Endothelial cell (in vitro differentiated cells): ENCODE data around the gene SIRPA. TPM values are rescaled to one million over a fixed set of nuclear protein-coding genes. Genes with fewer than 3 reads are reported as not detected.

Experiments
- DNase-seq: peaks from one replicate; pipeline ENCODE4 v3.0.0; 2021; ENCODE audit warnings: low spot score
- H3K27ac Mint-ChIP-seq: one replicate; pipeline ENCODE4 v1.8.0; 2021; ENCODE audit warnings: mixed read lengths, inconsistent platforms; ENCODE audit not compliant: unreplicated experiment
- H3K27me3 Mint-ChIP-seq: one replicate; pipeline ENCODE4 v1.8.0; 2021; ENCODE audit warnings: mild to moderate bottlenecking, moderate library complexity, mixed read lengths, inconsistent platforms; ENCODE audit not compliant: unreplicated experiment
- H3K36me3 Mint-ChIP-seq: one replicate; pipeline ENCODE4 v1.8.0; 2021; ENCODE audit warnings: mild to moderate bottlenecking, low read depth, mixed read lengths, inconsistent platforms; ENCODE audit not compliant: unreplicated experiment
- H3K4me1 Mint-ChIP-seq: one replicate; pipeline ENCODE4 v1.8.0; 2021; ENCODE audit warnings: mild to moderate bottlenecking, mixed read lengths, inconsistent platforms; ENCODE audit not compliant: unreplicated experiment
- H3K4me3 Mint-ChIP-seq: one replicate; pipeline ENCODE4 v1.8.0; 2021; ENCODE audit warnings: mild to moderate bottlenecking, mixed read lengths, inconsistent platforms; ENCODE audit not compliant: unreplicated experiment
- H3K9me3 Mint-ChIP-seq: one replicate; pipeline ENCODE4 v1.8.0; 2021; ENCODE audit warnings: mixed read lengths, inconsistent platforms; ENCODE audit not compliant: unreplicated experiment
- total RNA-seq: library from RNA; stranded (reverse); fragmentation: NEBNext Ultra II Directional; extraction: Animal tissue kit (Norgen Biotek cat#: 25700); gene quantifications from one replicate; pipeline ENCODE4 v1.2.1, GENCODE V29; 2021; ENCODE audit not compliant: unreplicated experiment
- TF ChIP-seq, protein P1 (sequence below): fragments of 200-600 bp; sonication (generic); IDR thresholded peaks from one replicate; pipeline ENCODE4 v1.5.0; 2021; ENCODE audit warnings: antibody characterized with exemption; ENCODE audit not compliant: unreplicated experiment

The SIRPA gene
- total RNA-seq, 1 donor from 2014 or later = 132 TPM

GRCh38 chr20:1897965-1898464 lies 2.8 kb downstream of the SIRPA start:
- peak overlapping the region; percentile 56 for H3K4me3 Mint-ChIP-seq
- TF ChIP-seq, protein P1, sequence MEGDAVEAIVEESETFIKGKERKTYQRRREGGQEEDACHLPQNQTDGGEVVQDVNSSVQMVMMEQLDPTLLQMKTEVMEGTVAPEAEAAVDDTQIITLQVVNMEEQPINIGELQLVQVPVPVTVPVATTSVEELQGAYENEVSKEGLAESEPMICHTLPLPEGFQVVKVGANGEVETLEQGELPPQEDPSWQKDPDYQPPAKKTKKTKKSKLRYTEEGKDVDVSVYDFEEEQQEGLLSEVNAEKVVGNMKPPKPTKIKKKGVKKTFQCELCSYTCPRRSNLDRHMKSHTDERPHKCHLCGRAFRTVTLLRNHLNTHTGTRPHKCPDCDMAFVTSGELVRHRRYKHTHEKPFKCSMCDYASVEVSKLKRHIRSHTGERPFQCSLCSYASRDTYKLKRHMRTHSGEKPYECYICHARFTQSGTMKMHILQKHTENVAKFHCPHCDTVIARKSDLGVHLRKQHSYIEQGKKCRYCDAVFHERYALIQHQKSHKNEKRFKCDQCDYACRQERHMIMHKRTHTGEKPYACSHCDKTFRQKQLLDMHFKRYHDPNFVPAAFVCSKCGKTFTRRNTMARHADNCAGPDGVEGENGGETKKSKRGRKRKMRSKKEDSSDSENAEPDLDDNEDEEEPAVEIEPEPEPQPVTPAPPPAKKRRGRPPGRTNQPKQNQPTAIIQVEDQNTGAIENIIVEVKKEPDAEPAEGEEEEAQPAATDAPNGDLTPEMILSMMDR = no peak
- peaks cover 9% of the 10 kb centered on the region for H3K27me3 Mint-ChIP-seq
- H3K4me1 Mint-ChIP-seq = peaks cover 57% of the 10 kb centered on the region
- H3K36me3 Mint-ChIP-seq = peaks cover 24% of the 10 kb centered on the region
- H3K27ac Mint-ChIP-seq = no peak overlapping the region
- H3K9me3 Mint-ChIP-seq = no peaks in the 10 kb centered on the region
- no peak for DNase-seq

DNA sequence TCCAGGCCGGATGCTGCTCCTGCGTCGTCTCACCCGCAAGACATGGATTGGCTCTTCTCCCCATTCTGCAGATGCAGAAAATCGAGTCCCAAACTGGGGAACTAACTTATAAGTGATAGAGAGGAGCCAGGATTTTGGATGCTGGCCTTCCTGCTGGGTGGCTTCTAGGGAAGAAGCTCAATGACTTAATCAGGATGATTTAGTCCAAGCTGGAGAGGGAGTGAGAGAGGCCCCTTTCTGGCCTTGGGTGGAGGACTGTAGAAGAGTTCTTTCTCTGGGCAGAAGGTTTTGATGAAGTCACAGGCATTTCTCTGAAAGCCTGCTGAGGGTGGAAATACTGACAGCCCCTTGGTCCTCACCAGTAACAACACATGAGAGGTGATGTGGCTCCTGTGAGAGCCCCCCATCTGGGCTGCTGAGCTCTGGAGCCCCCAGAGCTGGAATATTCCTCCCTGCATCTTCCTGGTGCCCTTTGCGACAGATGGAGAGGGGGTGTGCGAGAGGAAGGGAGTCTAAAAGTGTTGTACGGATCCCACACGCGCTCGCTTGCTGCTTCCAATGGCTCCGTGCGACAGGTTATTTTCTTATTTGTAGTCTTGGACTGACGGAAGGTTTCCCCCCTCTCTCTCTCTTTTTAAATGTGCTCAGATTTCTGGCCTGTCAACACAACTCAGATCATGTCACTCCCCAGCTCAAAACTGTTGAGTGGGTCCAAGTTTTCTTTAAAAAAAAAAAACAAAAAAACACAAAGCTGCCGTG lies 3.5 kb downstream of the SIRPA start:
- Mint-ChIP-seq H3K36me3 (peaks cover 25% of the 10 kb centered on the region), H3K27ac (peak overlapping the region; percentile 49)

DNA sequence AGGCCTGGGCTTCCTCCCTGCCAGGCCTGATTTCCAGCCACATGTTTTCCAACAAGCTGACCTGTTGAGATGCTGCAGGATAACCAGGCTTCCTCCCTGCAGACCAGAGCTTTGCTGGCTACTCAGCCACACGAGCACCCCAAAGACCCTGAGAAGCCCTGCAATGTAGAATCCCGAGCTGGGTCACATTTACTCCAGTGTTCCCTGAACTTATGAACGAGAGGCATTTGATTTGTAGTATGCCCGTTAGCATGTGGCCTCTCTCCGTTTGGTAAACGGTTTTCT lies 4.0 kb downstream of the SIRPA start:
- H3K9me3 Mint-ChIP-seq = no peaks in the 10 kb centered on the region
- H3K27ac Mint-ChIP-seq = peak overlapping the region; percentile 49
- H3K4me1 Mint-ChIP-seq = peaks cover 61% of the 10 kb centered on the region
- H3K36me3 Mint-ChIP-seq = peaks cover 30% of the 10 kb centered on the region
- peaks cover 9% of the 10 kb centered on the region for H3K27me3 Mint-ChIP-seq
- TF ChIP-seq, protein P1 = no peak
- H3K4me3 Mint-ChIP-seq = peak overlapping the region; percentile 13
- DNase-seq = no peak

More for the DNA sequence above, 3.5 kb downstream of the SIRPA start:
- Mint-ChIP-seq H3K9me3 (no peaks in the 10 kb centered on the region), H3K27me3 (peaks cover 9% of the 10 kb centered on the region), H3K4me1 (peaks cover 57% of the 10 kb centered on the region), H3K4me3 (peak overlapping the region; percentile 56)
- TF ChIP-seq, protein P1 = no peak
- no peak for DNase-seq

GRCh38 chr20:1900321-1900801 lies 5.2 kb downstream of the SIRPA start:
- no peak overlapping the region for H3K27ac Mint-ChIP-seq
- peaks cover 8% of the 10 kb centered on the region for H3K27me3 Mint-ChIP-seq
- H3K4me3 Mint-ChIP-seq = no peak overlapping the region
- no peaks in the 10 kb centered on the region for H3K9me3 Mint-ChIP-seq
- peaks cover 34% of the 10 kb centered on the region for H3K36me3 Mint-ChIP-seq
- peak; percentile 64 for DNase-seq
- H3K4me1 Mint-ChIP-seq = peaks cover 68% of the 10 kb centered on the region
- TF ChIP-seq, protein P1 = no peak

DNA sequence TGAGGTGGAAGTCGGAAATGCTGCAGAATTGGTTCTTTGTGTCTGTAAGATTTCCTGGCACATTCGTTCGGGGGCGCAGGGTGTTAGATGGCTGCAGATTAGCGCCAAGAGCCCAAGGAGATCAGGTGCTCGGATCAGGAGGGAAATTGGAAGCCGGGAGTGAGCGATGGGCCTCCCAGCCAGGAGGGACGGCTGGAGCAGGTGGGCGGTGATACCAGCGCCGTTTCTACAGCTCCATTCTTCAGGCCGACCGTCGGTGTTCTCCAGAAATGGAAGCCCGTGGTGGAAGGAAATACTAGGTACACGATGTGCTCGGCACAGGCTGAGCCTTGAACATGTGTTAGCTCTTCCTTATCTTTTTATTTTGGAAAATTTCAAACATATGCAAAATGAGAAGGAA lies 6.5 kb downstream of the SIRPA start:
- peaks cover 72% of the 10 kb centered on the region for H3K4me1 Mint-ChIP-seq
- H3K27me3 Mint-ChIP-seq = peaks cover 7% of the 10 kb centered on the region
- peak overlapping the region; percentile 79 for H3K27ac Mint-ChIP-seq
- no peaks in the 10 kb centered on the region for H3K9me3 Mint-ChIP-seq
- no peak for DNase-seq
- peak overlapping the region; percentile 24 for H3K4me3 Mint-ChIP-seq
- H3K36me3 Mint-ChIP-seq = peaks cover 44% of the 10 kb centered on the region
- TF ChIP-seq, protein P1 = no peak
